HCT116 (cell line): Measurements from ENCODE around the gene DDX54. TPM values are rescaled to one million over a fixed set of nuclear protein-coding genes. Genes with fewer than 3 reads are reported as not detected.
A peak's percentile ranks its signal among the peaks of the same experiment; 100 is the strongest.

ENCODE experiments used
- ATAC-seq: fragments of 200-7000 bp; cut with Tn5 transposase; 2 replicates; pipeline ENCODE4 v1.9.1; 2020; ENCODE audit warnings: mild to moderate bottlenecking, moderate library complexity
- BruUV-seq: library from RNA; stranded (reverse); fragments of 400-500 nt; replicated peaks from 2 replicates; lab custom pipeline; 2021; lab: Mats Ljungman, UMichigan
- CTCF ChIA-PET: fragments of 300-600 bp; sonication (Branson Sonifier 250); formaldehyde crosslinking; loops from one replicate; lab custom pipeline; 2021; ENCODE audit warnings: antibody characterized with exemption; lab: Charles Lee
- POLR2A ChIA-PET: fragments of 300-600, 350-600 bp; sonication (Branson Sonifier 250); formaldehyde crosslinking; loops from one replicate; lab custom pipeline; 2021; ENCODE audit warnings: antibody characterized with exemption; lab: Charles Lee
- RAD21 ChIA-PET, 2 experiments: fragments of 300-600 bp; sonication (Branson Sonifier 250); formaldehyde crosslinking; loops; one replicate each; lab custom pipeline; 2023; ENCODE audit warnings: low total read pairs in 2 of 2; ENCODE audit not compliant: uncharacterized antibody in 2 of 2, unreplicated experiment in 2 of 2, low non-redundant PET in 1 of 2; lab: Charles Lee
- DNase-seq: peaks from one replicate; pipeline ENCODE4 v3.0.0-alpha.2; 2010; ENCODE audit warnings: low read depth, low spot score
- H2AFZ ChIP-seq: fragments of 200-600 bp; shearing (Covaris generic), sonication (generic); 2 replicates; pipeline ENCODE4 v1.6.1; 2017; ENCODE audit warnings: low read depth, mixed run types, mixed read lengths, antibody characterized with exemption, low read length; ENCODE audit not compliant: poor library complexity, severe bottlenecking
- H3K27ac ChIP-seq: 2 replicates; pipeline ENCODE4 v1.5.1; 2012; ENCODE audit warnings: low read depth, low read length
- H3K27me3 ChIP-seq: fragments of 200-600 bp; sonication (generic); 2 replicates; pipeline ENCODE4 v1.6.1; 2016; ENCODE audit warnings: mixed run types, low read length, mixed read lengths; ENCODE audit not compliant: insufficient read depth
- H3K36me3 ChIP-seq, 2 experiments: fragments of 200-500 bp in 1 of 2; fragments of 200-600 bp in 1 of 2; sonication (Bioruptor generic) in 1 of 2; sonication (generic) in 1 of 2; 2 replicates each; pipeline versions ENCODE4 v1.5.1 to v1.6.1; 2014 to 2016; ENCODE audit warnings: low read length in 2 of 2, inconsistent platforms in 1 of 2, mixed read lengths in 1 of 2, mixed run types in 1 of 2; ENCODE audit not compliant: insufficient read depth in 2 of 2, control insufficient read depth in 1 of 2
- H3K4me1 ChIP-seq, 2 experiments: fragments of 200-600 bp in 1 of 2; sonication (generic) in 1 of 2; 2 replicates each; pipeline versions ENCODE4 v1.5.1 to v1.6.1; 2012 to 2017; ENCODE audit warnings: low read length in 2 of 2, inconsistent platforms in 1 of 2, mild to moderate bottlenecking in 1 of 2, mixed read lengths in 1 of 2, mixed run types in 1 of 2, moderate library complexity in 1 of 2; ENCODE audit not compliant: insufficient read depth in 2 of 2, control insufficient read depth in 1 of 2
- H3K4me2 ChIP-seq: fragments of 200-600 bp; sonication (generic); 2 replicates; pipeline ENCODE4 v1.6.1; 2017; ENCODE audit warnings: mixed run types, low read length, mixed read lengths
- H3K4me3 ChIP-seq, 2 experiments: fragments of 200-600 bp in 1 of 2; sonication (generic) in 1 of 2; replicated peaks in 1 of 2; 2 replicates each; pipeline ENCODE4 v1.5.1; 2011 to 2016; ENCODE audit warnings: low read length in 2 of 2, control low read depth in 1 of 2, low read depth in 1 of 2, mild to moderate bottlenecking in 1 of 2, mixed read lengths in 1 of 2, mixed run types in 1 of 2
- H3K79me2 ChIP-seq: fragments of 200-600 bp; sonication (generic); 2 replicates; pipeline ENCODE4 v1.6.1; 2017; ENCODE audit warnings: mild to moderate bottlenecking, mixed run types, low read length, moderate library complexity, mixed read lengths; ENCODE audit not compliant: insufficient read depth
- H3K9ac ChIP-seq: fragments of 200-600 bp; sonication (generic); 2 replicates; pipeline ENCODE4 v1.6.1; 2016; ENCODE audit warnings: low read length, mixed read lengths
- H3K9me2 ChIP-seq: fragments of 200-600 bp; sonication (generic), shearing (Covaris generic); 2 replicates; pipeline ENCODE4 v1.6.1; 2017; ENCODE audit warnings: mixed run types, mild to moderate bottlenecking, moderate library complexity; ENCODE audit not compliant: insufficient read depth
- H3K9me3 ChIP-seq, 2 experiments: fragments of 200-500 bp in 1 of 2; fragments of 200-600 bp in 1 of 2; sonication (Bioruptor generic) in 1 of 2; sonication (generic) in 1 of 2; 2 replicates each; pipeline ENCODE4 v1.6.1; 2014 to 2017; ENCODE audit warnings: low read length in 2 of 2, mixed read lengths in 2 of 2, inconsistent platforms in 1 of 2, low read depth in 1 of 2, mild to moderate bottlenecking in 1 of 2, mixed run types in 1 of 2, moderate library complexity in 1 of 2; ENCODE audit not compliant: control insufficient read depth in 1 of 2, insufficient read depth in 1 of 2
- H4K20me1 ChIP-seq: fragments of 200-600 bp; sonication (generic), shearing (Covaris generic); 2 replicates; pipeline ENCODE4 v1.6.1; 2017; ENCODE audit warnings: mixed run types, mild to moderate bottlenecking, moderate library complexity; ENCODE audit not compliant: insufficient read depth
- EGR1 ChIP-seq: IDR thresholded peaks from 2 replicates; pipeline ENCODE4 v1.6.1; 2012; ENCODE audit warnings: low read depth
- EZH2 ChIP-seq: fragments of 200-600 bp; sonication (generic); IDR thresholded peaks from 2 replicates; pipeline ENCODE4 v1.6.1; 2017; ENCODE audit warnings: antibody characterized with exemption, mixed run types
- FOSL1 ChIP-seq: IDR thresholded peaks from 2 replicates; pipeline ENCODE4 v1.6.1; 2012; ENCODE audit warnings: low read depth
- SIN3A ChIP-seq: IDR thresholded peaks from 2 replicates; pipeline ENCODE4 v1.6.1; 2012; ENCODE audit warnings: low read depth
- SP1 ChIP-seq: IDR thresholded peaks from 2 replicates; pipeline ENCODE4 v1.6.1; 2012; ENCODE audit warnings: low read depth
- SRF ChIP-seq: IDR thresholded peaks from 2 replicates; pipeline ENCODE4 v1.6.1; 2012; ENCODE audit warnings: low read depth
- TCF7L2 ChIP-seq: IDR thresholded peaks from 2 replicates; pipeline ENCODE4 v1.7.0; 2011; ENCODE audit warnings: borderline replicate concordance, inconsistent platforms; ENCODE audit not compliant: insufficient read depth, insufficient read length; ENCODE audit errors: extremely low read depth
- intact Hi-C: fragments of 100-400 bp; cut with micrococcal nuclease; formaldehyde crosslinking; loops from 2 replicates; pipeline ENCODE4 v1.10.0; 2022
- total RNA-seq: library from RNA; stranded (reverse); gene quantifications from one replicate; pipeline ENCODE4 v1.2.1, GENCODE V29; 2021; ENCODE audit not compliant: unreplicated experiment
- TF ChIP-seq, protein P1 (sequence below), 3 experiments: fragments of 200-600 bp in 1 of 3; sonication (generic) in 1 of 3; IDR thresholded peaks in 2 of 3; conservative IDR thresholded peaks in 1 of 3; 2 replicates each; pipeline ENCODE4 v1.5.1; 2012 to 2017; ENCODE audit warnings: low read depth in 2 of 3, low read length in 2 of 3, antibody characterized with exemption in 1 of 3, borderline replicate concordance in 1 of 3, control low read depth in 1 of 3, mild to moderate bottlenecking in 1 of 3, mixed read lengths in 1 of 3, mixed run types in 1 of 3, moderate library complexity in 1 of 3; ENCODE audit not compliant: insufficient read depth in 1 of 3

Gene DDX54
- total RNA-seq, 1 experiment from 2014 or later: 110 TPM

DNA sequence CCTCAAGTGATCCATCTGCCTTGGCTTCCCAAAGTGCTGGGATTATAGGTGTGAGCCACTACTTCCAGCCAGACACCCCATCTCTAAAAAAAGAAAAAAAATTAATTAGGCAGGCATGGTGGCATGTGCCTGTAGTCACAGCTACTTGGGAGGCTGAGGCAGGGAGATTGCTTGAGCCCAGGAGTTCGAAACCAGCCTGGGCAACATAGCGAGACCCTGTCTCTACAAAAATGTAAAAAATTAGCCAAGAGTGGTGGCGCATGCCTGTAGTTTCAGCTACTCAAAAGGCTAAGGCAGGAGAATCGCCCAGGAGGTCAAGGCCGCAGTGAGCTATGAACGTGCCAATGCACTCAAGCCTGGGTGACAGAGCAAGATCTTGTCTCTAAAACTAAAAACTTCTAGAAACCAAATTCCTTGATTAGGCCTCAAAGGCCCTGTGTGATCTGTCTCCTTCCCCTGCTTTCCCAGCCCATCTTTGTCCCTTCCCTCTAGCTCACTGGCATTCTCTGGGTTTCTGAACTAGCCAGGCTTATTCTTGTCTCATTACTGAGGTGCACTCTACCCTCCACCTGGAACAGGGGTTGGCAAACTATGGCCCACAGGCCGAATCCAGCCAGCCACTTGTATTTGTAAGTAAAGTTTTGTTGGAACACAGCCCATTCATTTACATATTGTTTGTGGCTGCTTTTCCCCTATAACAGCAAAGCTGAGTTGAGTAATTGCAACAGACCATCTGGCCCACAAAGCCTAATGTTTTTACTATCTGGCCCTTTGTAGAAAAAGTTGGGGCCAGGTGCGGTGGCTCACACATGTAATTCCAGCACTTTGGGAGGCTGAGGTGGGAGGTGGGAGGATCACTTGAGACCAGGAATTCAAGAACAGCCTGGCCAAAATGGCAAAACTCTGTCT lies 18.8 kb upstream of the DDX54 start:
- ATAC-seq: no peak
- RAD21 ChIA-PET: no interaction called here

More for the DNA sequence above, 18.8 kb upstream of the DDX54 start:
- H3K4me1 ChIP-seq: peaks cover 18 to 24% of the 10 kb centered on the region in 2 experiments
- H3K9ac ChIP-seq: no peak overlapping the region
- DNase-seq: no peak
- no peaks in the 10 kb centered on the region for H3K79me2 ChIP-seq
- H3K4me3 ChIP-seq: no peak overlapping the region
- H3K36me3 ChIP-seq: no peaks in the 10 kb centered on the region
- no peaks in the 10 kb centered on the region for H4K20me1 ChIP-seq
- H3K27ac ChIP-seq: peak overlapping the region; percentile 40
- H3K4me2 ChIP-seq: peak overlapping the region; percentile 6; the same call in 1 of the 2 replicates
- intact Hi-C loops: no loop called here
- POLR2A ChIA-PET: interaction anchor here (1.1 kb wide), 1 partner anchor 19 kb away, joined by 3 read pairs; the partner anchor contains the start of genes DDX54 and RITA1
- no peaks in the 10 kb centered on the region for H3K9me3 ChIP-seq
- TF ChIP-seq TCF7L2 (no peak), FOSL1 (no peak), EGR1 (no peak), SP1 (no peak), SIN3A (no peak), EZH2 (no peak), SRF (no peak)
- TF ChIP-seq, protein P1, sequence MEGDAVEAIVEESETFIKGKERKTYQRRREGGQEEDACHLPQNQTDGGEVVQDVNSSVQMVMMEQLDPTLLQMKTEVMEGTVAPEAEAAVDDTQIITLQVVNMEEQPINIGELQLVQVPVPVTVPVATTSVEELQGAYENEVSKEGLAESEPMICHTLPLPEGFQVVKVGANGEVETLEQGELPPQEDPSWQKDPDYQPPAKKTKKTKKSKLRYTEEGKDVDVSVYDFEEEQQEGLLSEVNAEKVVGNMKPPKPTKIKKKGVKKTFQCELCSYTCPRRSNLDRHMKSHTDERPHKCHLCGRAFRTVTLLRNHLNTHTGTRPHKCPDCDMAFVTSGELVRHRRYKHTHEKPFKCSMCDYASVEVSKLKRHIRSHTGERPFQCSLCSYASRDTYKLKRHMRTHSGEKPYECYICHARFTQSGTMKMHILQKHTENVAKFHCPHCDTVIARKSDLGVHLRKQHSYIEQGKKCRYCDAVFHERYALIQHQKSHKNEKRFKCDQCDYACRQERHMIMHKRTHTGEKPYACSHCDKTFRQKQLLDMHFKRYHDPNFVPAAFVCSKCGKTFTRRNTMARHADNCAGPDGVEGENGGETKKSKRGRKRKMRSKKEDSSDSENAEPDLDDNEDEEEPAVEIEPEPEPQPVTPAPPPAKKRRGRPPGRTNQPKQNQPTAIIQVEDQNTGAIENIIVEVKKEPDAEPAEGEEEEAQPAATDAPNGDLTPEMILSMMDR (IDR thresholded peaks at IDR 0.05 in 2 of 3, conservative IDR thresholded peaks at IDR 0.05 in 1 of 3; ENCODE audit: borderline replicate concordance in 1 of 3, insufficient read depth in 1 of 3, low read depth in 2 of 3, low read length in 2 of 3): no peak
- TF ChIP-seq, all 23 proteins: peak for 0
- CTCF ChIA-PET: interaction anchor here (0.7 to 1.5 kb wide), 4 partner anchors 9 to 221 kb away, joined by 3 to 4 read pairs (median 3); no protein-coding TSS in a partner anchor
- Histone ChIP-seq H3K9me2 (no peaks in the 10 kb centered on the region), H3K27me3 (no peaks in the 10 kb centered on the region), H2AFZ (no peak overlapping the region)
- no TSS peak for BruUV-seq
